Neural cell (in vitro differentiated cells): Measurements from ENCODE around the gene TCL1B. TPM values are rescaled to one million over a fixed set of nuclear protein-coding genes. Genes with fewer than 3 reads are reported as not detected.

ENCODE experiments used
- H2AFZ ChIP-seq: fragments of 200-600, 300-800 bp; sonication (generic), shearing (Covaris generic); 2 replicates; pipeline ENCODE4 v1.6.0; 2014; ENCODE audit warnings: low read depth, mild to moderate bottlenecking, antibody characterized with exemption, low read length, moderate library complexity
- H3F3A ChIP-seq: fragments of 200-600 bp; shearing (Covaris generic); 2 replicates; pipeline ENCODE4 v1.6.1; 2016; ENCODE audit warnings: mild to moderate bottlenecking, moderate library complexity, mixed read lengths, antibody characterized with exemption, low read length; ENCODE audit not compliant: insufficient read depth, poor library complexity, severe bottlenecking
- H3K27ac ChIP-seq: fragments of 200-600, 300-800 bp; sonication (generic), shearing (Covaris generic); 2 replicates; pipeline ENCODE4 v1.5.1; 2014; ENCODE audit warnings: mild to moderate bottlenecking, low read length, moderate library complexity
- H3K27me3 ChIP-seq: fragments of 300-800, 200-600 bp; sonication (generic), shearing (Covaris generic); 2 replicates; pipeline ENCODE4 v1.6.0; 2014; ENCODE audit warnings: mild to moderate bottlenecking, low read depth, low read length, moderate library complexity; ENCODE audit not compliant: insufficient read depth
- H3K36me3 ChIP-seq: fragments of 300-800, 200-600 bp; sonication (generic), shearing (Covaris generic); 2 replicates; pipeline ENCODE4 v1.5.1; 2014; ENCODE audit warnings: mild to moderate bottlenecking, antibody characterized with exemption, low read length, moderate library complexity; ENCODE audit not compliant: insufficient read depth
- H3K4me2 ChIP-seq: fragments of 300-800, 200-600 bp; sonication (generic), shearing (Covaris generic); 2 replicates; pipeline ENCODE4 v1.6.0; 2014; ENCODE audit warnings: mild to moderate bottlenecking, low read length
- H3K4me3 ChIP-seq: fragments of 300-800, 200-600 bp; sonication (generic), shearing (Covaris generic); 2 replicates; pipeline ENCODE4 v1.5.1; 2014; ENCODE audit warnings: mild to moderate bottlenecking, low read length, moderate library complexity
- H3K79me2 ChIP-seq: fragments of 200-600 bp; shearing (Covaris generic); replicated peaks from 2 replicates; pipeline ENCODE4 v1.6.0; 2014; ENCODE audit warnings: mild to moderate bottlenecking, low read length, moderate library complexity; ENCODE audit not compliant: insufficient read depth
- H3K9ac ChIP-seq: fragments of 300-800, 200-600 bp; sonication (generic), shearing (Covaris generic); 2 replicates; pipeline ENCODE4 v1.6.1; 2016; ENCODE audit warnings: mild to moderate bottlenecking, low read length, mixed read lengths
- H3K9me2 ChIP-seq: fragments of 200-600 bp; shearing (Covaris generic); 2 replicates; pipeline ENCODE4 v1.6.1; 2016; ENCODE audit warnings: mild to moderate bottlenecking, low read length, mixed read lengths; ENCODE audit not compliant: insufficient read depth
- H3K9me3 ChIP-seq: fragments of 200-600, 300-800 bp; sonication (generic), shearing (Covaris generic); 2 replicates; pipeline ENCODE4 v1.6.1; 2016; ENCODE audit warnings: mild to moderate bottlenecking, mixed run types, low read length, moderate library complexity, mixed read lengths
- H4K20me1 ChIP-seq: fragments of 200-600 bp; shearing (Covaris generic); 2 replicates; pipeline ENCODE4 v1.6.1; 2016; ENCODE audit warnings: mild to moderate bottlenecking, mixed run types; ENCODE audit not compliant: insufficient read depth
- CTCF ChIP-seq: fragments of 450-650 bp; IDR thresholded peaks from 2 replicates; pipeline ENCODE4 v1.5.1; 2014; ENCODE audit warnings: antibody characterized with exemption, mild to moderate bottlenecking, moderate library complexity; ENCODE audit not compliant: poor library complexity, severe bottlenecking
- EP300 ChIP-seq: fragments of 450-650 bp; conservative IDR thresholded peaks from 2 replicates; pipeline ENCODE4 v1.6.1; 2014; ENCODE audit warnings: antibody characterized with exemption, mild to moderate bottlenecking, moderate library complexity; ENCODE audit not compliant: poor library complexity, severe bottlenecking
- EZH2 ChIP-seq: fragments of 200-600, 300-800 bp; shearing (Covaris generic), sonication (generic); IDR thresholded peaks from 2 replicates; pipeline ENCODE4 v1.6.1; 2014; ENCODE audit warnings: antibody characterized with exemption, low read length, borderline replicate concordance, mild to moderate bottlenecking; ENCODE audit not compliant: insufficient read depth, poor library complexity, severe bottlenecking
- MXI1 ChIP-seq: fragments of 450-650 bp; conservative IDR thresholded peaks from 2 replicates; pipeline ENCODE4 v1.6.1; 2014; ENCODE audit warnings: antibody characterized with exemption, mild to moderate bottlenecking; ENCODE audit not compliant: poor library complexity, severe bottlenecking
- POLR2AphosphoS5 ChIP-seq: IDR thresholded peaks from 2 replicates; pipeline ENCODE4 v1.6.1; 2012
- RAD21 ChIP-seq: fragments of 450-650 bp; conservative IDR thresholded peaks from 2 replicates; pipeline ENCODE4 v1.6.1; 2014; ENCODE audit warnings: antibody characterized with exemption, mild to moderate bottlenecking, moderate library complexity
- REST ChIP-seq: IDR thresholded peaks from 2 replicates; pipeline ENCODE4 v1.6.1; 2012; ENCODE audit warnings: borderline replicate concordance
- SMC3 ChIP-seq: fragments of 450-650 bp; conservative IDR thresholded peaks from 2 replicates; pipeline ENCODE4 v1.6.1; 2014; ENCODE audit warnings: antibody characterized with exemption, mild to moderate bottlenecking, moderate library complexity; ENCODE audit not compliant: poor library complexity
- TAF1 ChIP-seq: IDR thresholded peaks from 2 replicates; pipeline ENCODE4 v1.6.1; 2012; ENCODE audit warnings: low read depth
- polyA plus RNA-seq: library from polyadenylated mRNA; depleted of rRNA; stranded (reverse); fragments of >200 nt; gene quantifications from 2 replicates; pipeline ENCODE4 v1.2.3, GENCODE V29; 2014

TCL1B gene
- polyA plus RNA-seq, 1 donor from 2014 or later, result not detected

GRCh38 chr14:95663226-95663797 is 22.9 kb upstream of the TCL1B start:
- Histone ChIP-seq H2AFZ (no peak overlapping the region), H3K27me3 (no peaks in the 10 kb centered on the region), H3K4me2 (no peak overlapping the region), H3K9me2 (no peaks in the 10 kb centered on the region), H3K27ac (no peak overlapping the region), H3K4me3 (no peak overlapping the region), H3K36me3 (no peaks in the 10 kb centered on the region), H3K9me3 (no peaks in the 10 kb centered on the region), H4K20me1 (no peaks in the 10 kb centered on the region), H3K9ac (no peak overlapping the region), H3K79me2 (no peaks in the 10 kb centered on the region), H3F3A (no peaks in the 10 kb centered on the region)
- no peak for TF ChIP-seq MXI1
- TF ChIP-seq POLR2AphosphoS5, result no peak
- no peak for TF ChIP-seq EP300
- TF ChIP-seq EZH2, result no peak
- TF ChIP-seq SMC3, result no peak
- no peak for TF ChIP-seq RAD21
- TF ChIP-seq REST, result no peak
- no peak for TF ChIP-seq TAF1
- TF ChIP-seq CTCF, result no peak

- no peak overlapping the region for H3K4me2 ChIP-seq
- no peak overlapping the region for H3K9ac ChIP-seq
- no peaks in the 10 kb centered on the region for H3K27me3 ChIP-seq
- TF ChIP-seq CTCF (no peak), MXI1 (no peak), POLR2AphosphoS5 (no peak), SMC3 (no peak), EZH2 (no peak), EP300 (no peak), RAD21 (no peak), TAF1 (no peak), REST (no peak)
- H3K4me3 ChIP-seq, result no peak overlapping the region
- no peak overlapping the region for H3K27ac ChIP-seq
- no peaks in the 10 kb centered on the region for H3K79me2 ChIP-seq
- H4K20me1 ChIP-seq, result no peaks in the 10 kb centered on the region
- no peaks in the 10 kb centered on the region for H3F3A ChIP-seq
- no peaks in the 10 kb centered on the region for H3K36me3 ChIP-seq
- no peak overlapping the region for H2AFZ ChIP-seq
- no peaks in the 10 kb centered on the region for H3K9me3 ChIP-seq
- no peaks in the 10 kb centered on the region for H3K9me2 ChIP-seq
Measured at GRCh38 chr14:95664066-95664465, 22.2 kb upstream of the TCL1B start.
